ENCODE data around the gene SULT1C3. TPM values are rescaled to one million over a fixed set of nuclear protein-coding genes. Genes with fewer than 3 reads are reported as not detected.

SULT1C3 gene
- total RNA-seq, 5 donors from 2014 or later (not counting 1 experiment from before 2014, with no cell fraction given) = not detected

GRCh38 chr2:108304975-108305374 is 65.2 kb downstream of the SULT1C3 start:
- Histone ChIP-seq H3K27ac (ENCODE audit: low read length) (no peak overlapping the region), H3K4me1 (ENCODE audit: control insufficient read depth in 1 of 2, extremely low read depth in 1 of 2, insufficient read depth in 2 of 2, low read length in 2 of 2) (no peaks in the 10 kb centered on the region), H3K9me3 (no peaks in the 10 kb centered on the region), H3K36me3 (ENCODE audit: control insufficient read depth in 2 of 2, extremely low read depth in 1 of 2, insufficient read depth in 1 of 2, low read length in 1 of 2) (no peaks in the 10 kb centered on the region), H3K4me3 (ENCODE audit: control insufficient read depth in 1 of 2, extremely low read depth in 1 of 2, low read length in 1 of 2) (no peak overlapping the region), H3K27me3 (replicated peaks in 1 of 2; ENCODE audit: control insufficient read depth in 2 of 2, extremely low read depth in 1 of 2, insufficient read depth in 2 of 2, low read length in 1 of 2) (peaks cover 0 to 7% of the 10 kb centered on the region in 2 experiments)
- Mint-ChIP-seq H3K36me3 (no peaks in the 10 kb centered on the region), H3K27ac (no peak overlapping the region), H3K4me1 (peaks cover 0 to 4% (median 0%) of the 10 kb centered on the region in 3 donors), H3K4me3 (no peak overlapping the region), H3K27me3 (peaks cover 0 to 3% of the 10 kb centered on the region in 2 donors), H3K9me3 (no peaks in the 10 kb centered on the region)
- no CpG with 5 or more reads among the region's 2 CpGs for WGBS (ENCODE audit: insufficient coverage)
- no peak for DNase-seq
- no peak for ATAC-seq (replicated peaks in 1 of 4)
- ChIA-PET CTCF (no interaction called here), POLR2A (no interaction called here)

- Mint-ChIP-seq H3K4me3 (no peak overlapping the region), H3K27me3 (peaks cover 0 to 2% of the 10 kb centered on the region in 2 donors), H3K4me1 (peaks cover 0 to 4% (median 0%) of the 10 kb centered on the region in 3 donors), H3K27ac (no peak overlapping the region), H3K9me3 (no peaks in the 10 kb centered on the region), H3K36me3 (no peaks in the 10 kb centered on the region)
- Histone ChIP-seq H3K9me3 (no peaks in the 10 kb centered on the region), H3K4me1 (ENCODE audit: control insufficient read depth in 1 of 2, extremely low read depth in 1 of 2, insufficient read depth in 2 of 2, low read length in 2 of 2) (no peaks in the 10 kb centered on the region), H3K4me3 (ENCODE audit: control insufficient read depth in 1 of 2, extremely low read depth in 1 of 2, low read length in 1 of 2) (no peak overlapping the region), H3K27ac (ENCODE audit: low read length) (no peak overlapping the region), H3K27me3 (replicated peaks in 1 of 2; ENCODE audit: control insufficient read depth in 2 of 2, extremely low read depth in 1 of 2, insufficient read depth in 2 of 2, low read length in 1 of 2) (peaks cover 0 to 7% of the 10 kb centered on the region in 2 experiments), H3K36me3 (ENCODE audit: control insufficient read depth in 2 of 2, extremely low read depth in 1 of 2, insufficient read depth in 1 of 2, low read length in 1 of 2) (no peaks in the 10 kb centered on the region)
- ChIA-PET CTCF (no interaction called here), POLR2A (no interaction called here)
- ATAC-seq (replicated peaks in 1 of 4) = no peak
- DNase-seq = no peak
- WGBS (ENCODE audit: insufficient coverage) = 100% methylated on average over 2 of the region's 2 CpGs
Measured at GRCh38 chr2:108305901-108306300, 66.1 kb downstream of the SULT1C3 start.

DNA sequence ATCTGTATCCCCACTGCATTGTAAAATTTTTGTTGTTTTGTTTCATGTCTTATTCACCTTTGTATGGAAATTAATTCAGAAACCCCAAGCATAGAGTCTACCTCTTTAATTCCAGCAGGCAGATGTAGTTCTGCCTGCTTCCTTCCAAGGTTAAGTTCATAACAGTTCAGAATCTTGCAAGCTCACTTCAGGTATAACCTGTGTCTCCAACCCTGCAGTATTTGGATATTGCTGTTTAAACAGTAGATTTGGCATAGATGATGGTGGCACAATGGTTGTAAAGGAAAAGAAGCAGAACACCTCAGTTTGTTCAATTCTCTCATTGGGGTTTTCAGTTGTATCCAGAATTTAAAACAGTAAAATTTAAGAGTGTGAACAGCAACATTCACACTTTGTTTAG is 70.1 kb downstream of the SULT1C3 start:
- Mint-ChIP-seq H3K4me1 (peaks cover 0 to 4% (median 0%) of the 10 kb centered on the region in 3 donors), H3K27me3 (no peaks in the 10 kb centered on the region), H3K4me3 (no peak overlapping the region), H3K36me3 (no peaks in the 10 kb centered on the region), H3K9me3 (no peaks in the 10 kb centered on the region), H3K27ac (no peak overlapping the region)
- Histone ChIP-seq H3K9me3 (no peaks in the 10 kb centered on the region), H3K4me3 (ENCODE audit: control insufficient read depth in 1 of 2, extremely low read depth in 1 of 2, low read length in 1 of 2) (no peak overlapping the region), H3K27ac (ENCODE audit: low read length) (no peak overlapping the region), H3K4me1 (ENCODE audit: control insufficient read depth in 1 of 2, extremely low read depth in 1 of 2, insufficient read depth in 2 of 2, low read length in 2 of 2) (no peaks in the 10 kb centered on the region), H3K27me3 (replicated peaks in 1 of 2; ENCODE audit: control insufficient read depth in 2 of 2, extremely low read depth in 1 of 2, insufficient read depth in 2 of 2, low read length in 1 of 2) (peaks cover 0 to 3% of the 10 kb centered on the region in 2 experiments), H3K36me3 (ENCODE audit: control insufficient read depth in 2 of 2, extremely low read depth in 1 of 2, insufficient read depth in 1 of 2, low read length in 1 of 2) (no peaks in the 10 kb centered on the region)
- no peak for ATAC-seq (replicated peaks in 1 of 4)
- no peak for DNase-seq
- ChIA-PET POLR2A (no interaction called here), CTCF (no interaction called here)

Other genes starting within 250 kb of the SULT1C3 start
- under 1 TPM in 1 of 5 donors, not detected in 4; 0.44 TPM for gene SULT1C2, start 48.9 kb downstream of the SULT1C3 start, total RNA-seq
- gene SULT1C4, start 138.0 kb downstream of the SULT1C3 start, total RNA-seq = not detected
- 100 to 1,000 TPM in 4 of 5 donors, 10 to 100 TPM in 1; 97.3 to 152 (median 135) TPM for gene GCC2, start 209.2 kb downstream of the SULT1C3 start, total RNA-seq